Measurements from ENCODE around the gene NFRKB.

GRCh38 chr11:129943036-129943435 is 47.7 kb upstream of the NFRKB start:
- no peak for TF ChIP-seq CTCF (IDR thresholded peaks at IDR 0.05)
- no peak for TF ChIP-seq POLR2A (IDR thresholded peaks at IDR 0.05)
- no peak for TF ChIP-seq POLR2AphosphoS5 (IDR thresholded peaks at IDR 0.05; ENCODE audit: insufficient read depth in 1 of 2, low read depth in 1 of 2)
